ENCODE results near the gene LEMD1. TPM values are rescaled to one million over a fixed set of nuclear protein-coding genes. Genes with fewer than 3 reads are reported as not detected.

The LEMD1 gene
- total RNA-seq, 1 donor, result not detected

DNA sequence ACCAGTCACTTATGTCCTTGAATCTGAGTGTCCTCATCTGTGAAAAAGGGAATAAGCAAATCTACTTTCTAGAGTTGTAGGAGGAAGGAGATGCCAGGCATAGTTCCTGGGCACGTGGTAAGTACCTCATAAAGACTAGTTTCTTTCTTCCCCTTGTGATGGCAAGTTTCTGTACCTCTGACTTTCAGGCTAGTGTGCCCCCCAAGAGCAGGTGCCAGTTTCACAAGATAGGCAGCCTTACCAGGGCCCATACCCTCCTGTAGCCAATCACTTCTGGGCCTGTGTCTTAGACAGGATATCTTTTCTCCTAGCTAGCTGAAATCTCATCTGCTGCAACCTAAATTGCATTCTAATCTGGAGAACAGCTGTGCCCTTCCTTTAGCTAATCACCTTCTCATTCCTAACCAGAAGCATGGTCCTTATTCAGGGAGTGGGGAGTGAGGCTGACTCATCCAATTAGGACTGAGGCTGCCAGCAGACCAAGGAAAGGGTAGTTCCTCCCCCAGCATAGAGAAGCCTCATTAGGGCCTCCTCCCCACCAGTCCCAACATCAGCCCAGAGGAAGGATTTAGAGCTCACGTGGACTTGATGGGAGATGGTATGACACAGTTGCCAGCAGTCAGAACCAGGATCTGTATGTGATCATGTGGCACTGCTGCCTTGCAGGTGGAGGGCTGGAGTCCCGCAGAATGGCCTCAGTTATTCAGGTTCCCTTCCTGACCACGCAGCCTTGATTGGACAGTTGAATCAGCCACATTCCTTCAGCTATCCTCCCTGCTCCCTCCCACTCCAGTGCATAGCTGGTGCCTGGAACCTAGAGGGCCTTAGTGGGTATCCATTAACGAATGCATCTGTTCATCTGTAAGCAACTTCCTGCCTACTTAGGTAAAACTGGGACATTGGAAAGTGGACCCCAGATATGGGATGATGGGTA is 73.0 kb downstream of the LEMD1 start:
- Histone ChIP-seq H4K20me1 (ENCODE audit: insufficient read depth, low read length) (no peaks in the 10 kb centered on the region), H3K27me3 (ENCODE audit: insufficient read depth, low read length) (peaks cover 50% of the 10 kb centered on the region), H3K79me2 (ENCODE audit: insufficient read depth, low read length) (no peaks in the 10 kb centered on the region), H3K4me2 (ENCODE audit: insufficient read depth, low read length) (no peak overlapping the region), H3K36me3 (ENCODE audit: insufficient read depth, low read length) (no peaks in the 10 kb centered on the region), H3K4me1 (ENCODE audit: insufficient read depth, low read length) (no peaks in the 10 kb centered on the region), H3K4me3 (ENCODE audit: insufficient read depth, low read length) (no peak overlapping the region), H2AFZ (ENCODE audit: low read length) (no peak overlapping the region), H3K27ac (ENCODE audit: low read depth, low read length) (no peak overlapping the region), H3K9me3 (ENCODE audit: low read depth, low read length) (no peaks in the 10 kb centered on the region)
- TF ChIP-seq, protein P1, sequence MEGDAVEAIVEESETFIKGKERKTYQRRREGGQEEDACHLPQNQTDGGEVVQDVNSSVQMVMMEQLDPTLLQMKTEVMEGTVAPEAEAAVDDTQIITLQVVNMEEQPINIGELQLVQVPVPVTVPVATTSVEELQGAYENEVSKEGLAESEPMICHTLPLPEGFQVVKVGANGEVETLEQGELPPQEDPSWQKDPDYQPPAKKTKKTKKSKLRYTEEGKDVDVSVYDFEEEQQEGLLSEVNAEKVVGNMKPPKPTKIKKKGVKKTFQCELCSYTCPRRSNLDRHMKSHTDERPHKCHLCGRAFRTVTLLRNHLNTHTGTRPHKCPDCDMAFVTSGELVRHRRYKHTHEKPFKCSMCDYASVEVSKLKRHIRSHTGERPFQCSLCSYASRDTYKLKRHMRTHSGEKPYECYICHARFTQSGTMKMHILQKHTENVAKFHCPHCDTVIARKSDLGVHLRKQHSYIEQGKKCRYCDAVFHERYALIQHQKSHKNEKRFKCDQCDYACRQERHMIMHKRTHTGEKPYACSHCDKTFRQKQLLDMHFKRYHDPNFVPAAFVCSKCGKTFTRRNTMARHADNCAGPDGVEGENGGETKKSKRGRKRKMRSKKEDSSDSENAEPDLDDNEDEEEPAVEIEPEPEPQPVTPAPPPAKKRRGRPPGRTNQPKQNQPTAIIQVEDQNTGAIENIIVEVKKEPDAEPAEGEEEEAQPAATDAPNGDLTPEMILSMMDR (IDR thresholded peaks at IDR 0.05; ENCODE audit: extremely low read depth, low read depth, low read length), result no peak
- no peak for DNase-seq (ENCODE audit: insufficient read length, low spot score, missing footprints)

DNA sequence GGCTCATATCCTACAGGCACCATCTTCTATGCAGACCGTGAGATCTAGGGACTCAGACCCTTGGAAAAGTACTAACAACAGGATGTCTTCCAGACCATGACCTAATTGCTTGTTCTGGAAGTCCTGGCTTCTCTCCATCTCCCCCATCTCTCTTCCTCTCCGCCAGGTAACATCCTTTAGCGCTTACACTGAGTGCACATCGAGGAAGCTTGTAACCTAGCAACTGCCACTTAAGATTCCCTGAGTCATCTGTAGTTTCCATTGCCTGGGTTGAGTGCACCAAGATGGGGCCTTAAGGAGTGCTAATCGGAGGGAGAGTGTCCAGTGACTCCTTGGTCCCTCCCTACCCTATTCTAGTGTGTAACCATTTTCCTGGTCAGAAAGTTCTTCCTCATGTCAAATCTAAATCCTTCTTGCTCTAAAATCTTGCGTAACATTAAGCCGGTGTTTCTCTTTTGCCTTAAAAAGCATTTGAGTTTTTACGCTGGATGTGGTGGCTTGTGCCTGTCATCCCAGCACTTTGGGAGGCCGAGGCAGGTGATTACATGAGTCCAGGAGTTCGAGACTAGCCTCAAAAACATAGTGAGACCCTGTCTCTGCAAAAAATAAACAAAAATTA is 74.8 kb downstream of the LEMD1 start:
- no peaks in the 10 kb centered on the region for H3K79me2 ChIP-seq (ENCODE audit: insufficient read depth, low read length)
- H3K4me3 ChIP-seq (ENCODE audit: insufficient read depth, low read length), result no peak overlapping the region
- peaks cover 68% of the 10 kb centered on the region for H3K27me3 ChIP-seq (ENCODE audit: insufficient read depth, low read length)
- no peaks in the 10 kb centered on the region for H3K4me1 ChIP-seq (ENCODE audit: insufficient read depth, low read length)
- no peaks in the 10 kb centered on the region for H3K9me3 ChIP-seq (ENCODE audit: low read depth, low read length)
- TF ChIP-seq, protein P1 (IDR thresholded peaks at IDR 0.05; ENCODE audit: extremely low read depth, low read depth, low read length), result no peak
- no peaks in the 10 kb centered on the region for H3K36me3 ChIP-seq (ENCODE audit: insufficient read depth, low read length)
- DNase-seq (ENCODE audit: insufficient read length, low spot score, missing footprints), result no peak
- no peak overlapping the region for H3K4me2 ChIP-seq (ENCODE audit: insufficient read depth, low read length)
- no peak overlapping the region for H3K27ac ChIP-seq (ENCODE audit: low read depth, low read length)
- no peaks in the 10 kb centered on the region for H4K20me1 ChIP-seq (ENCODE audit: insufficient read depth, low read length)
- no peak overlapping the region for H2AFZ ChIP-seq (ENCODE audit: low read length)

DNA sequence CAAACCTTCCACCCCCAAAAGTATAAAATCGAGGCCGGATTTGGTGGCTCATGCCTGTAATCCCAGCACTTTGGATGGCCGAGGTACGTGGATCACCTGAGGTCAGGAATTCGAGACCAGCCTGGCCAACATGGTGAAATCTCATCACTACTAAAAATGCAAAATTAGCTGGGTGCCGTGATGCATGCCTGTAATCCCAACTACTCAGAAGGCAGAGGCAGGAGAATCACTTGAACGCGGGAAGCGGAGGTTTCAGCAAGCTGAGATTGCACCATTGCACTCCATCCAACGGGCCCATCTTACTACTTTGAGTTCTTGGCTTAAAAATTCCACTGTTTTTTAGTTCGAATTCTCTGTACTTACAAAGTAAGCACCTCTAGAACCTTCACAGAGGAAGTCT is 76.1 kb downstream of the LEMD1 start:
- no peak for DNase-seq (ENCODE audit: insufficient read length, low spot score, missing footprints)
- Histone ChIP-seq H4K20me1 (ENCODE audit: insufficient read depth, low read length) (no peaks in the 10 kb centered on the region), H3K79me2 (ENCODE audit: insufficient read depth, low read length) (no peaks in the 10 kb centered on the region), H2AFZ (ENCODE audit: low read length) (no peak overlapping the region), H3K4me2 (ENCODE audit: insufficient read depth, low read length) (no peak overlapping the region), H3K27ac (ENCODE audit: low read depth, low read length) (no peak overlapping the region), H3K9me3 (ENCODE audit: low read depth, low read length) (no peaks in the 10 kb centered on the region), H3K27me3 (ENCODE audit: insufficient read depth, low read length) (peaks cover 70% of the 10 kb centered on the region), H3K36me3 (ENCODE audit: insufficient read depth, low read length) (no peaks in the 10 kb centered on the region), H3K4me3 (ENCODE audit: insufficient read depth, low read length) (no peak overlapping the region), H3K4me1 (ENCODE audit: insufficient read depth, low read length) (no peaks in the 10 kb centered on the region)
- TF ChIP-seq, protein P1 (IDR thresholded peaks at IDR 0.05; ENCODE audit: extremely low read depth, low read depth, low read length), result no peak

Data from osteoblast (primary cell).